ENCODE measurements around the gene SYF2. TPM values are rescaled to one million over a fixed set of nuclear protein-coding genes. Genes with fewer than 3 reads are reported as not detected.
"Not testable (repeated sequence)": the region's sequence is repeated elsewhere in the genome, so short reads cannot be mapped to it uniquely, and the experiment has no call there.

Gene SYF2
- total RNA-seq, 2 experiments from 2014 or later, result 29.9 to 36.5 TPM

GRCh38 chr1:25193229-25193628 is 39.1 kb downstream of the SYF2 start:
- DNase-seq (ENCODE audit: low spot score), result no peak
- no peak overlapping the region for H2AFZ ChIP-seq (ENCODE audit: low read length)
- no peak overlapping the region for H3K4me3 ChIP-seq (ENCODE audit: low read depth, low read length, poor library complexity, severe bottlenecking)
- H3K9me3 ChIP-seq (ENCODE audit: low read length), result no peaks in the 10 kb centered on the region
- no peaks in the 10 kb centered on the region for H3K4me1 ChIP-seq (ENCODE audit: insufficient read depth, low read length, poor library complexity, severe bottlenecking)
- H3K79me2 ChIP-seq (ENCODE audit: insufficient read depth, low read depth, low read length), result no peaks in the 10 kb centered on the region
- POLR2A ChIA-PET, result interaction anchor here (0.6 kb wide), 1 partner anchor 12 kb away, joined by 3 read pairs; no protein-coding TSS in a partner anchor
- H3K27ac ChIP-seq (ENCODE audit: low read depth, low read length, poor library complexity, severe bottlenecking), result no peak overlapping the region
- no peaks in the 10 kb centered on the region for H3K36me3 ChIP-seq (ENCODE audit: insufficient read depth, low read length)
- no peaks in the 10 kb centered on the region for H3K9me2 ChIP-seq (ENCODE audit: insufficient read depth, low read length)
- no peaks in the 10 kb centered on the region for H4K20me1 ChIP-seq (ENCODE audit: insufficient read depth, low read length)
- no peak overlapping the region for H3K4me2 ChIP-seq (ENCODE audit: low read length)
- intact Hi-C loops (cut with micrococcal nuclease; ENCODE audit: unreplicated experiment), result no loop called here
- no peak for TF ChIP-seq CTCF (conservative IDR thresholded peaks at IDR 0.05; ENCODE audit: low read length)
- no peak for TF ChIP-seq EZH2phosphoT487 (IDR thresholded peaks at IDR 0.05; ENCODE audit: borderline replicate concordance, low read depth, low read length)
- CTCF ChIA-PET (ENCODE audit: unreplicated experiment), result no interaction called here
- no TSS peak for BruUV-seq (replicated peaks)

- Histone ChIP-seq H3K4me3 (ENCODE audit: low read depth, low read length, poor library complexity, severe bottlenecking) (no peak overlapping the region), H3K9me3 (ENCODE audit: low read length) (no peaks in the 10 kb centered on the region), H4K20me1 (ENCODE audit: insufficient read depth, low read length) (no peaks in the 10 kb centered on the region), H3K9me2 (ENCODE audit: insufficient read depth, low read length) (no peaks in the 10 kb centered on the region), H3K79me2 (ENCODE audit: insufficient read depth, low read depth, low read length) (no peaks in the 10 kb centered on the region), H2AFZ (ENCODE audit: low read length) (no peak overlapping the region), H3K36me3 (ENCODE audit: insufficient read depth, low read length) (no peaks in the 10 kb centered on the region), H3K4me1 (ENCODE audit: insufficient read depth, low read length, poor library complexity, severe bottlenecking) (no peaks in the 10 kb centered on the region), H3K4me2 (ENCODE audit: low read length) (no peak overlapping the region), H3K27ac (ENCODE audit: low read depth, low read length, poor library complexity, severe bottlenecking) (no peak overlapping the region)
- ChIA-PET POLR2A (no interaction called here), CTCF (ENCODE audit: unreplicated experiment) (no interaction called here)
- no peak for DNase-seq (ENCODE audit: low spot score)
- no TSS peak for BruUV-seq (replicated peaks)
- no peak for TF ChIP-seq EZH2phosphoT487 (IDR thresholded peaks at IDR 0.05; ENCODE audit: borderline replicate concordance, low read depth, low read length)
- no peak for TF ChIP-seq CTCF (conservative IDR thresholded peaks at IDR 0.05; ENCODE audit: low read length)
- intact Hi-C loops (cut with micrococcal nuclease; ENCODE audit: unreplicated experiment), result no loop called here
Measured at GRCh38 chr1:25192154-25192553, 40.1 kb downstream of the SYF2 start.

- H3K36me3 ChIP-seq (ENCODE audit: insufficient read depth, low read length), result no peaks in the 10 kb centered on the region
- no peaks in the 10 kb centered on the region for H3K4me1 ChIP-seq (ENCODE audit: insufficient read depth, low read length, poor library complexity, severe bottlenecking)
- no TSS peak for BruUV-seq (replicated peaks)
- no peak overlapping the region for H3K27ac ChIP-seq (ENCODE audit: low read depth, low read length, poor library complexity, severe bottlenecking)
- no peak for TF ChIP-seq EZH2phosphoT487 (IDR thresholded peaks at IDR 0.05; ENCODE audit: borderline replicate concordance, low read depth, low read length)
- TF ChIP-seq CTCF (conservative IDR thresholded peaks at IDR 0.05; ENCODE audit: low read length), result no peak
- H3K9me3 ChIP-seq (ENCODE audit: low read length), result no peaks in the 10 kb centered on the region
- no peak overlapping the region for H3K4me2 ChIP-seq (ENCODE audit: low read length)
- CTCF ChIA-PET (ENCODE audit: unreplicated experiment), result interaction anchor here (1.2 kb wide), 1 partner anchor 15 kb away, joined by 3 read pairs; no protein-coding TSS in a partner anchor
- H3K9me2 ChIP-seq (ENCODE audit: insufficient read depth, low read length), result no peaks in the 10 kb centered on the region
- intact Hi-C loops (cut with micrococcal nuclease; ENCODE audit: unreplicated experiment), result no loop called here
- H3K4me3 ChIP-seq (ENCODE audit: low read depth, low read length, poor library complexity, severe bottlenecking), result no peak overlapping the region
- no peak for DNase-seq (ENCODE audit: low spot score)
- POLR2A ChIA-PET, result interaction anchor here (0.6 to 1.0 kb wide), 3 partner anchors 10 to 37 kb away, joined by 3 to 4 read pairs (median 3); no protein-coding TSS in a partner anchor
- no peaks in the 10 kb centered on the region for H3K79me2 ChIP-seq (ENCODE audit: insufficient read depth, low read depth, low read length)
- H4K20me1 ChIP-seq (ENCODE audit: insufficient read depth, low read length), result no peaks in the 10 kb centered on the region
- no peak overlapping the region for H2AFZ ChIP-seq (ENCODE audit: low read length)
Measured at GRCh38 chr1:25190260-25190659, 42.0 kb downstream of the SYF2 start.

- CTCF ChIA-PET (ENCODE audit: unreplicated experiment); BruUV-seq (replicated peaks); H3K9me2 ChIP-seq (ENCODE audit: insufficient read depth, low read length); H3K9me3 ChIP-seq (ENCODE audit: low read length); H3K4me1 ChIP-seq (ENCODE audit: insufficient read depth, low read length, poor library complexity, severe bottlenecking); DNase-seq (ENCODE audit: low spot score); H3K4me3 ChIP-seq (ENCODE audit: low read depth, low read length, poor library complexity, severe bottlenecking); H4K20me1 ChIP-seq (ENCODE audit: insufficient read depth, low read length); POLR2A ChIA-PET; intact Hi-C loops (cut with micrococcal nuclease; ENCODE audit: unreplicated experiment); H3K4me2 ChIP-seq (ENCODE audit: low read length); H3K27ac ChIP-seq (ENCODE audit: low read depth, low read length, poor library complexity, severe bottlenecking); H3K79me2 ChIP-seq (ENCODE audit: insufficient read depth, low read depth, low read length); H2AFZ ChIP-seq (ENCODE audit: low read length); H3K36me3 ChIP-seq (ENCODE audit: insufficient read depth, low read length): not testable (repeated sequence)
Measured at GRCh38 chr1:25187904-25188303, 44.4 kb downstream of the SYF2 start.
